GM21423 (cell line): ENCODE results near the gene ADGRA1.

ENCODE experiments used
- ATAC-seq: cut with Tn5 transposase; IDR thresholded peaks from one replicate; pipeline ENCODE4 v1.9.1; 2021; ENCODE audit warnings: mild to moderate bottlenecking, moderate library complexity; ENCODE audit not compliant: unreplicated experiment

ADGRA1 gene

DNA sequence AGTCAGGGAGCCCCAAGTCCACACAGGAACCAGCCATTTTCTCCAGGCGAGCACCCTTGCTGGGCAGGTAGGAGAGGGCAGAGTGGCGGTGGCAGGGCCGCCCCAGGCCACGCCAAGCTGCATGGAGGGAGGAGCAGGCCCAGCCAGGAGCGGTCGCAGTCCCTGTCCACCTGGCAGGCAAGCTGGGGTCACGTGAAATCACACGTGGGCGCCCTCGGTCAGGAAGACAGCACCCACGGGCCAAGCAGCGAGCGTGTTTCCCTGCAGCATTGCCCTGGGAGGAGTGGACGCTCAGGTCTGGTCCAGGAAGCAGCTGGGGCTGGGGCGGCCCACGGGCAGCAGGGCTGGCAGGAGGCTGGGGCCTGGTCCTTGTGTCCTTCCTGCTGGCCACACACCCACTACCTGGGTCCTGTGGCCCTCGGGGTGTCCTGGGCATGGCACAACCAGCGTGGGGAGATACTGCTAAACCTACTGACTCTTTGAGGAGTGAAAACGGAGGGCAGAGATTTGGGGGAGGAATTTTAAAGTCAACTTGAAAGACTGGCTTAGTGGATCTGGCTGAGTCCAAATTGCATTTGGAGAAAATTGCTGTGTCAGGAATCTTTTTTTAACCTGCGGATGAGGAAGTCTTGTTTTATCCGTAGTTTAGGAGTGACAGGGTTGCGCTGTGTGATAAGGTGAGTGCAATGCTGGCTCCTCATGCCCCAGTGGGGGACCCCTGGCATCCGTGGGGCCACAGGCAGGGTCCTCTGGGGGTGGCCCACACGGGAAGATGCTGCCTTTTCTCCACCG is 12.2 kb upstream of the ADGRA1 start:
- ATAC-seq: no peak

DNA sequence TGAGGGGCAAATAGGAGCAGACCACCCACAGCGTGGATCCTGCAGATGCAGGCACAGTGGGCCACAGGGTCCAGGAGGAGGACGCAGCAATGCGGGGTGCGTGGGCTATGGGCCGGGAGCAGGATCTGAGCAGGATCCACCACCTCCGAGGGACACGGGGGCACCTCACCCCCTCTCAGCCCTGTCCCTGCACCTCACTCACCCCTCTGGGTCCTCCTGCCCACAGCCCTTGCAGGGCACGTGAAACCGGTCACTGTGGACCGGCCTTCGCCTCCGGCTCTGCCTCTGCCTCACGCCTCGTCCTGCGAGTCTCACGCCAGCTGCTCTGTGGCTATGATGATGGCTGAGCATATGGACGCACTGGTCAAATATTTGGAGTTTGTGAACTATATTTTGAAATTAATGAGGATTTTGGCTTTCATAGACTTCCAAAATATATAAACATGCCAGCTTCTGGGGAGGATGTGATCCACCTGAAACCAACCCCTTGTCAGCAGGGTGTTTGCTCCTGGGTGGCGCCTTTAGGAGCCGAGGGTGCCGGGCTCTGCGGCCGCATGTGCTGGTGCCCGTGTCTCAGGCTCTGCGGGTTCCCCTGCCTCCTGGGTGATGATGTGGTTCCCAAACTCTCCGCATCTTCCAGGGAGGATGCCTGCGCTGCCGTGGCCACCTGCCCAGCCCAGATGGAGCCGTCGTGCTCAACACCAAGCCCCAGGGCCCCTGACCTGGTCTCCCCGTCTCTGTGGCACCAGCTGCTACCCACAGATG is 11.3 kb upstream of the ADGRA1 start:
- no peak for ATAC-seq

- ATAC-seq: no peak
These were observed 7.7 kb upstream of the ADGRA1 start for GRCh38 chr10:133079836-133080682.

- no peak for ATAC-seq
These were observed 7.1 kb upstream of the ADGRA1 start for GRCh38 chr10:133080683-133081040.

DNA sequence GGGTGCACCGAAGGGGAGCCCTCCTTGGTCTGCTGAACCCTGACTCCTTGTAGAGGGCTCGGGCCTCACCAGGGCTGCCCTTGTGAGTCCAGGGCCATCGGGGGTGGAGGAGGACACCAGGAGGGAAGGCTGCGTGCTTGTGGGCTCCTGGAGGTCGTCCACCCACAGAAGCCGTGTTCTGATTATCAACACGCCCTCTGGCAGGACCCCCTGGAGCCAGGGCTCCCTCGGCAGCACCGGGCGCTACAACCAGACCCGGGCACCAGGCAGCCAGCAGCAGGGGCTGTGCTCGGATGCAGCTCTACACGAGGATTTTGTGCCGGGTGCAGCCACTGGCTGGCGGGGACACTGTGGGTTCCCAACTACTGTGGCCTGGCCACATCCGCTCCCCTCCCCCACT is 6.1 kb upstream of the ADGRA1 start:
- ATAC-seq: no peak

DNA sequence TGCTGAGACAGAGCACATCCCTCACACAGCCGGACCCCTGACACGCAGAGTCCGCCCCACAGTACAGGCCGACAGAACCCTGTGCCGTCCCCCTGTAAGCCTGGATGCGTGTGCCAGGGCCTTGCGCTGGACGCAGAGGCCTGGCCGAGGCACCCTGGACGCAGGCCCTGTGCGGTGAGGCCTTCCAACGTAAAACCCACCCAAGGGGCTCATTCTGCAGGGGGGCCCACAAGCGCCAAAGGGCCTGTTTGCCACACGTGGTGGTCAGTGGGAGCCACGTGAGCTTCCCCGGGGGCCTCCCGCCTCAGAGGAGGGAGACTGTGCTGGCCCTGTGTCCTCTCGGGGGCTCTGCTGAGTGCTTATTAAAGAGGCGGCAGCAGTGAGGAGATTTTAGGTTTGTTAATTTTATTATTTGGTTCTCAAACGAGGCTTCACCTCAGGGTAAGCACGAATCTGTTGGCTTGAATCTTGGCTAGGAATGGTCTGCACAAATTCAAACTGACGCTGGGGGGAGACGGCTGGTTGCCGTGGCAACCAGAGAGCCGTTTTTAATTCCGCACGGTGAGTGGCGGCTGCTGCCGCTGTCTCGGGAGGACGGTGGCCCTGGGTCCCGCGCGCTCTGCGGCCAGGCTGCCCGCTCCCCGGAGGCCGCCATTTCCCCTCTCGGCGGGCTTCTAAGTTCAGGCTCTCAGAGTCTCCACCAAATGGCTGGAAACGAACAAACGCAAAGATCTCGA is 4.9 kb upstream of the ADGRA1 start:
- no peak for ATAC-seq

GRCh38 chr10:133083422-133084100 is 4.2 kb upstream of the ADGRA1 start:
- ATAC-seq: no peak

GRCh38 chr10:133084491-133084890 is 3.2 kb upstream of the ADGRA1 start:
- no peak for ATAC-seq

GRCh38 chr10:133085251-133086125 is 2.2 kb upstream of the ADGRA1 start:
- no peak for ATAC-seq

DNA sequence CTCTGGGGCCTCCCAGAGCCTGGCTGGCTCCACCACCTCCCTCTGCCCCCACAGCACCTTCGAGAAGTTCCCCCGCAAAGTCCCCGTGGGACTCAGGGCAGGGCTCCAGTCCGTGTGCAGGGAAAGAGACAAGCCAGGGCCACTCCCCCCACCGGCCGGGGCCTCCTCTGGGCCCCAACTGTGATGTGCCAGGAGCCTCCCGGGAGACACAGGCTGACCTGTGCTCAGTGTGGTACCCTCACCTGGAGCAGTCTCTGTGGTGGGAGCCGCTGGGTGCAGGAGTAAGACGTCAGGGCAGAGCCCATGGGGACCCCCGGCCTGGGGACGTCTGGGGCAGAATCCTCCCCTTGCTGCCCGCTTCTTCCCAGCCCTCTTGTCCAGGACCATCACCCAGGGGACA is 1.5 kb upstream of the ADGRA1 start:
- ATAC-seq: no peak

DNA sequence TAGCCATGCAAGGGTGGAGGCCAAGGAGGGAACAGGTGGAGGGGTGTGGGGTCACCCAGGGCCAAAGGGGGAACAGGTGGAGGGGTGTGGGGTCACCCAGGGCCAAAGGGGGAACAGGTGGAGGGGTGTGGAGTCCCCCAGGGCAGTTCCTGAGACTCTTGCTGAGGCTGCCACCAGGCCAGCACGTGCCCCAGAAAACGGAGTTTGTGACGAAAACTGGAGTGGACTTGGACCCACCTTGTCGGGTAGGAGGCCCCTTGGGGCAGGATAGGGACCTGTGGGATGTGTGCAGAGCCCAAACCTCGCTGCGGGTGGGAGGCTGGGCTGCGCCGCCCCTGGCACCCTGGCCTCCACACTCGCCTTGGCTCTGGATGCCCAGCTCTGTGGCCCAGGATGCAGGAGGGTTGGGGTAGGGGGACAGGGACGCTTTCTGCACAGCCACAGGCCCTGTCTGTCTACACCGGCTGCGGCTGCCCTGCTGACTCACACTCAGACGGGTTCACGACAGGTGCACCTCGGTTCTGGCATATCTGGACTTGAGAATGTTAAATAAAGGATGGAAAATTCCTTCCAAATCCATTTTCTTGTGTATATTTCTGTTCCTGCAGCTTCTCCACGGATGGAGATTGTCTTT is 562 bp upstream of the ADGRA1 start:
- no peak for ATAC-seq

DNA sequence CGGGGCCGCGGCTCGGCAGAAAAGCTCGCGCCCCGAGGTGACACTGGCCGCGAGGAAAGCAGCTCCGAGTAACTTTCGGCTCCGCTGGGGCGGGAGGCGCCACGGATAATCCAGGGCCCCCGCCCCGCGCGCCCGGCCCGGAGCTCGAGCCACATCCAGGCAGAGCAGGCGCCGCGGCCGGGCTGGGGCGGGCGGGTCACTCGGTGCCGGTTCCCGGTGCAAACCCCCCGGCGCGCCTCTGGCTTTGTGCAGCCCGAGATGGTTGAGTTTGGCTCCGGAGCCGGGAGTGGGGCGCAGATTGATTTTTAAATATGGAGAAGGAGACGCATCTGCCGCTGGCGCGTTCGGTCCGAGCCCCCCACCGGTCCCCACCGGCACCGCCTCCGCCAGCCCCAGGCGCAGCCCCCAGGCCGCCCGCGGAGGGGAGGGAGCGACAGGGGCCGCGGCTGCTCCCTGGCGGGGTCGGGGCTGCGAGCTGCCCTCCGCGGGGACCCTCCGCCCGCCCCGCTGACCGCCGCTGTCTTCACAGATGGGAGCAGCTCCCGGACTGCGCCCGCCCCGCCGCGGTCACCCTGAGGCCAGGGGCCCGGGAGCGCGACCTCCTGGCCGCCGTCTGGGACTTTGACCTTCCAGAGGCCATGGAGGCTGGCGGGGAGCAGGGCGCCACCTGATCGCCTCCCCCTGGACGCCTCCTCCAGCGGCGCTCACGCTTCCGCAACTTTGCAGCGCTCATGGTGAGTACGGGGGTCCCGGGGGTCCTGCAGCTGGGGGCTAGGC is 643 bp downstream of the ADGRA1 start:
- no peak for ATAC-seq

- ATAC-seq: no peak
These were observed 1.5 kb downstream of the ADGRA1 start for GRCh38 chr10:133088956-133089800.

DNA sequence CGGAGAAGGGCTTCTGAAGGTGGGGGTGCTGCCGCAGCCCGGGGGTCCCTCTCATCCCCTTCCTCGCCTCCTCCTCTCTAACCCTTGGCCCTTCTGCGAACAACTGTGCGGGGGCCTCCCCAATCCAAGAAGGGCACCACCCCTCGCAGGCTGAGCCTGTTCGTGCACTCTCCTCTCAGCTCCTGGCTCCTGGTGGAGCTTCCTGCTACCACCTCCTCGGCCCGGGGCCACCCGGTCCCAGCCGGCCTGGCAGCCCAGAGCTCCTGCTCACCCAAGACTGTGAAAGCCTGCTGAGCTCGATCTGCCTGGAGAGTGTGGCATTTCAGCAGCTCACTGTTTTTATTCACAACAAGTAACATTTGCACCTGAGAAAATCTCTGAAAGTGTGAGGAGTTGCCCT is 2.4 kb downstream of the ADGRA1 start:
- no peak for ATAC-seq

DNA sequence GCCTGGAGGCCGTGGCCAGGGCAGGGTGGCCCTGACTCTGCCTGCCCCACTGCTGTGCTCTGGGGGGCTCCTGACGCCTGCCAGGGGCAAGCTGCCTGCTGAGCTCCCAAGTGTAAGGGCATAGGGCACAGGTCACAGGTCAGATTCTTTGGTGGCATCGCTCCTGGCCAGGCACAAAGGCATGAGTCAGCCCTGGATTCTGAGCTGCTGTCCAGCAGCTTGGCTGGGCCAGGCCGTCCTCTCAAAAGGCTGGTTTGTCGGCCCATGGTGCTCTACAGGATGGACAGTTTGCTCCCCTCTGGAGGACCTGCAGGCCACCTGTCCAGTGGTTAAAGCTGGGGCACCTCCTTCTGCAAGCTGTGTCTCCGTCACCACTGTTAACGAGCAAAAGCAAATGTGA is 2.9 kb downstream of the ADGRA1 start:
- no peak for ATAC-seq

- ATAC-seq: no peak
These were observed 3.6 kb downstream of the ADGRA1 start for GRCh38 chr10:133091316-133091715.

- ATAC-seq: no peak
These were observed 5.6 kb downstream of the ADGRA1 start for GRCh38 chr10:133093291-133093690.
